HepG2 (cell line): ENCODE results near the gene GNB1. TPM values are rescaled to one million over a fixed set of nuclear protein-coding genes. Genes with fewer than 3 reads are reported as not detected.
A peak's percentile ranks its signal among the peaks of the same experiment; 100 is the strongest.

Source experiments
- ATAC-seq: fragments of 200-7000 bp; cut with Tn5 transposase; 3 replicates; pipeline ENCODE4 v1.9.1; 2020; ENCODE audit warnings: mild to moderate bottlenecking, moderate library complexity
- BruUV-seq: library from RNA; stranded (reverse); fragments of 400-500 nt; replicated peaks from 2 replicates; lab custom pipeline; 2021; lab: Mats Ljungman, UMichigan
- CTCF ChIA-PET: fragments of 300-600 bp; formaldehyde crosslinking; extraction: SDS; loops from one replicate; lab custom pipeline; 2021; ENCODE audit warnings: low total read pairs, inconsistent platforms, low intra/inter-chr PET ratio; lab: Yijun Ruan, JAX
- POLR2A ChIA-PET: fragments of 350-600 bp; sonication (Branson Sonifier 250); formaldehyde crosslinking; loops from one replicate; lab custom pipeline; 2020; ENCODE audit warnings: antibody characterized with exemption, inconsistent platforms; lab: Yijun Ruan, JAX
- DNase-seq: peaks from one replicate; pipeline ENCODE4 v3.0.0-alpha.2; 2015; ENCODE audit warnings: low spot score
- FAIRE-seq: peaks from 3 replicates; lab custom pipeline; 2011; peaks lifted over from hg19 to GRCh38; lab: Jason Lieb, UNC
- H2AFZ ChIP-seq: one replicate; pipeline ENCODE4 v1.6.1; 2011; ENCODE audit warnings: low read length, inconsistent platforms
- H3K27ac ChIP-seq: fragments of 300-600 bp; 3 replicates; pipeline ENCODE4 v1.8.0; 2011; ENCODE audit warnings: mixed run types, mild to moderate bottlenecking, mixed read lengths, low read length, inconsistent platforms; ENCODE audit not compliant: insufficient read depth; ENCODE audit errors: extremely low read length
- H3K27me3 ChIP-seq, 2 experiments: fragments of 200-600 bp in 1 of 2; 2 replicates in 1 of 2; 3 replicates in 1 of 2; pipeline versions ENCODE4 v1.6.0 to v1.8.0; 2011; ENCODE audit warnings: low read length in 2 of 2, mild to moderate bottlenecking in 2 of 2, moderate library complexity in 2 of 2, inconsistent platforms in 1 of 2; ENCODE audit not compliant: insufficient read depth in 2 of 2, control insufficient read depth in 1 of 2
- H3K36me3 ChIP-seq, 2 experiments: fragments of 200-600 bp in 1 of 2; replicated peaks in 1 of 2; 2 replicates in 1 of 2; 3 replicates in 1 of 2; pipeline versions ENCODE4 v1.5.1 to v1.8.0; 2011; ENCODE audit warnings: low read length in 2 of 2, inconsistent platforms in 1 of 2; ENCODE audit not compliant: insufficient read depth in 2 of 2, control insufficient read depth in 1 of 2
- H3K4me1 ChIP-seq: 2 replicates; pipeline ENCODE4 v1.5.1; 2012; ENCODE audit warnings: low read length, inconsistent platforms; ENCODE audit not compliant: insufficient read depth
- H3K4me2 ChIP-seq: 2 replicates; pipeline ENCODE4 v1.6.0; 2011; ENCODE audit warnings: low read depth, low read length, inconsistent platforms
- H3K4me3 ChIP-seq, 3 experiments: fragments of 200-600 bp in 1 of 3; sonication (generic), shearing (Covaris generic) in 1 of 3; replicated peaks in 1 of 3; 2 replicates each; pipeline ENCODE4 v1.5.1; 2011 to 2016; ENCODE audit warnings: low read length in 3 of 3, inconsistent platforms in 2 of 3, low read depth in 2 of 3, mild to moderate bottlenecking in 2 of 3, control low read depth in 1 of 3, mixed read lengths in 1 of 3; ENCODE audit not compliant: insufficient read depth in 1 of 3
- H3K79me2 ChIP-seq: one replicate; pipeline ENCODE4 v1.6.1; 2011; ENCODE audit warnings: low read length, inconsistent platforms; ENCODE audit not compliant: insufficient read depth
- H3K9ac ChIP-seq: 2 replicates; pipeline ENCODE4 v1.6.0; 2011; ENCODE audit warnings: mild to moderate bottlenecking, low read depth, low read length, inconsistent platforms; ENCODE audit not compliant: insufficient read depth
- H3K9me3 ChIP-seq: 2 replicates; pipeline ENCODE4 v1.5.1; 2012; ENCODE audit warnings: mild to moderate bottlenecking, low read length
- H4K20me1 ChIP-seq: 2 replicates; pipeline ENCODE4 v1.6.0; 2011; ENCODE audit warnings: inconsistent platforms, mild to moderate bottlenecking, low read length, moderate library complexity; ENCODE audit not compliant: insufficient read depth
- ARHGAP35 ChIP-seq: sonication (generic); formaldehyde crosslinking; IDR thresholded peaks from 2 replicates; pipeline ENCODE4 v1.9.0; 2022; ENCODE audit warnings: mild to moderate bottlenecking, inconsistent platforms, moderate library complexity, missing genetic modification reagents, borderline replicate concordance
- RARA ChIP-seq: IDR thresholded peaks from 2 replicates; pipeline ENCODE4 v1.6.1; 2016; ENCODE audit warnings: missing genetic modification reagents, missing compliant biosample characterization
- ZNF549 ChIP-seq: sonication (generic); formaldehyde crosslinking; IDR thresholded peaks from 2 replicates; pipeline ENCODE4 v1.5.0; 2020; ENCODE audit warnings: missing genetic modification reagents
- ZNF776 ChIP-seq: sonication (generic); formaldehyde crosslinking; IDR thresholded peaks from 2 replicates; pipeline ENCODE4 v1.4.0; 2020; ENCODE audit warnings: mild to moderate bottlenecking, missing genetic modification reagents
- ZNF781 ChIP-seq: sonication (generic); formaldehyde crosslinking; IDR thresholded peaks from 2 replicates; pipeline ENCODE4 v1.5.1; 2020; ENCODE audit warnings: borderline replicate concordance, mild to moderate bottlenecking, missing genetic modification reagents; ENCODE audit errors: not compliant biosample characterization
- ZSCAN21 ChIP-seq: sonication (generic); formaldehyde crosslinking; IDR thresholded peaks from 2 replicates; pipeline ENCODE4 v1.8.0; 2022; ENCODE audit warnings: mild to moderate bottlenecking, missing genetic modification reagents, moderate library complexity, borderline replicate concordance
- WGBS: methylation state at CpG from one replicate; pipeline ENCODE4 v1.1.6; 2017; ENCODE audit warnings: low lambda C conversion rate; 5-methylcytosine and 5-hydroxymethylcytosine counted together
- in situ Hi-C: cut with HindIII; loops from 2 replicates; pipeline ENCODE4 v1.10.0; 2017; ENCODE audit warnings: low pct_unique_long_range_greater_than_20kb; ENCODE audit not compliant: extremely low pct_ligation_motif_present
- intact Hi-C: fragments of 100-400 bp; cut with micrococcal nuclease; formaldehyde crosslinking; loops from one replicate; pipeline ENCODE4 v1.10.0; 2022; ENCODE audit not compliant: unreplicated experiment
- polyA plus RNA-seq, 8 experiments: library from polyadenylated mRNA; depleted of rRNA in 3 of 8; stranded (reverse) in 7 of 8; unstranded in 1 of 8; fragments of >200 nt; fragmentation: Illumina TruSeq in 4 of 8; extraction: Trizol in 4 of 8; gene quantifications; 2 replicates each; pipeline versions ENCODE4 v1.2.1 to v1.2.3, GENCODE V29; 2011 to 2016; ENCODE audit warnings: low read depth in 4 of 8, missing spikeins in 1 of 8, mixed read lengths in 1 of 8; ENCODE audit not compliant: insufficient read depth in 1 of 8
- total RNA-seq, 5 experiments: library from RNA; depleted of rRNA; stranded (reverse); fragments of >200 nt; fragmentation: Illumina TruSeq; extraction: Trizol; gene quantifications; 2 replicates each; pipeline ENCODE4 v1.2.3, GENCODE V29; 2016; ENCODE audit warnings: low read depth in 1 of 5
- TF ChIP-seq, protein P1 (sequence below): sonication (generic); formaldehyde crosslinking; IDR thresholded peaks from 2 replicates; pipeline ENCODE4 v1.4.0; 2020; ENCODE audit warnings: missing genetic modification reagents
- TF ChIP-seq, protein P2 (sequence below): sonication (generic); formaldehyde crosslinking; IDR thresholded peaks from 2 replicates; pipeline ENCODE4 v1.4.0; 2020; ENCODE audit warnings: mild to moderate bottlenecking, missing genetic modification reagents, borderline replicate concordance
- TF ChIP-seq, protein P3 (sequence below): sonication (generic); formaldehyde crosslinking; IDR thresholded peaks from 2 replicates; pipeline ENCODE4 v1.4.0; 2020; ENCODE audit warnings: missing genetic modification reagents

GNB1 gene
- total and polyA plus RNA-seq, 2 of the 13 experiments (the other 11 are each of a cell fraction or from before 2014, with no cell fraction given) = 66.2 to 327 TPM

DNA sequence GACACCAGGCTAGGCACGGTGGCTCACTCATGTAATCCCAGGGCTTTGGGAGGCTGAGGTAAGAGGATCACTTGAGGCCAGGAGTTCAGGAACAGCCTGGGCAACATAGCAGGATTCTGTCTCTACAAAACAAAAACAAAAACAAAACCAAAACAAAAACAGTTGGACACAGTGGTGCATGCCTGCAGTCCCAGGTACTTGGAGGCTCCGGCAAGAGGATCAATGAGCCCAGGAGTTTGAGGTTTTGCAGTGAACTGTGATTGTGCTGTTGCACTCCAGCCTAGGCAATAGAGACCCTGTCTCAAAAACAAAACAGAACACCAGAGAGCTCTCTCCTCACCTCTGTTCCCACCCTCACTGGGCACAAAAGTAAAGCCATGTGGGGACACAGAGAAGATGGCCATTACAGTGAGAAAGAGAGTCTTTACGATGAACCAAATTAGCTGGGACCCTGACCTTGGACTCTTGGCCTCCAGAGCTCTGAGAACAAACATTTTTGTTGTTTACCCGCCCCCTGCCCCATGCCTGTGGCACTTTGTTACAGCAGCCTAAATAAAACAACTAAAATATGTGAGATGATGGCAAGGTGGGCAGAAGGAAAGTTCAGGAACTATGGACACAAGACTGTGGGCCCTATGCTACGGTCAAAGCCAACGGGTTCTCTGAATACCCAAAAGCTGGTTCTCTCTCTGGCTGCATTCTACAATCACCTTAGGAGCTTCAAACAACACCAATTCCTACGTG lies 122.5 kb downstream of the GNB1 start (continued):
- TF ChIP-seq, protein P1, sequence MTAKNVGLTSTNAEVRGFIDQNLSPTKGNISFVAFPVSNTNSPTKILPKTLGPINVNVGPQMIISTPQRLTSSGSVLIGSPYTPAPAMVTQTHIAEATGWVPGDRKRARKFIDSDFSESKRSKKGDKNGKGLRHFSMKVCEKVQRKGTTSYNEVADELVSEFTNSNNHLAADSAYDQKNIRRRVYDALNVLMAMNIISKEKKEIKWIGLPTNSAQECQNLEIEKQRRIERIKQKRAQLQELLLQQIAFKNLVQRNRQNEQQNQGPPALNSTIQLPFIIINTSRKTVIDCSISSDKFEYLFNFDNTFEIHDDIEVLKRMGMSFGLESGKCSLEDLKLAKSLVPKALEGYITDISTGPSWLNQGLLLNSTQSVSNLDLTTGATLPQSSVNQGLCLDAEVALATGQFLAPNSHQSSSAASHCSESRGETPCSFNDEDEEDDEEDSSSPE (CRISPR knock-in tag) = 0 out of 2 replicates have a peak, but pooled peaks have one; percentile 13
- peak; percentile 64; the same call in 1 of the 2 replicates for TF ChIP-seq RARA (CRISPR knock-in tag)

DNA sequence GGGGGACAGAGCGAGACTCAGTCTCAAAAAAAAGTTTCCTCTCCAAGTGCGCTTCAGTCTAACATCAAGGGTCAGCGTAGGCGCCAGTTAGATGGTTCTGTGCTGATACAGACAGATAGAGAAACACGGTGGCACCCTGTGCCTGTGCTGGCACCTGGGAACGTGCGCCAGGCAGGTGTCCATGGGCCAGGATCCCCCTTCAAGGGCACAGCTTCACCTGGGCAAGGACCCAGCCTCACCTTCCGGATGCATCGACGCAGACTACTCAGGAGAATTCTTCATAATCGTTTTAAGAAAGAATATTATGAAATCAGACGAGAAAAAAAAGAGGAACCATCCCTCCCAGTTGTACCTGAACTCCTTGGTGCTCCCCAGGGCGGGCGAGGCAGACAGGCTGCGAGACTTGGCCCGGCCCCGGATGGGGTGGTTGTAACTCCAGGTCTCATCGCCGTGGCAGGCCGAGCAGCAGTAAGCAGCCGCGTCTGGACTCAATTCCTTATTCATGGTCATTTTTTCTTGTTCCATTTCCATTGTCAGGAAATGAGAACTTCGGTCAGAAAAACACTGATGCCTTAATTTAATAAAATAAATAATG lies 125.9 kb downstream of the GNB1 start:
- H3K4me3 ChIP-seq = no peak overlapping the region
- DNase-seq (no peak), ATAC-seq (no peak), FAIRE-seq (no peak)
- no peak overlapping the region for H3K4me2 ChIP-seq
- H3K36me3 ChIP-seq = peaks cover 28 to 47% of the 10 kb centered on the region in 2 experiments
- peaks cover 25% of the 10 kb centered on the region for H3K4me1 ChIP-seq
- in situ Hi-C loops = no loop called here
- no peak overlapping the region for H3K27ac ChIP-seq
- H4K20me1 ChIP-seq = no peaks in the 10 kb centered on the region
- BruUV-seq = no TSS peak
- CTCF ChIA-PET = no interaction called here
- peaks cover 38% of the 10 kb centered on the region for H3K79me2 ChIP-seq
- H2AFZ ChIP-seq = no peak overlapping the region
- WGBS = 94% methylated on average over 22 of the region's 23 CpGs
- 0 out of 2 replicates have a peak, but pooled peaks cover 1% of the 10 kb centered on the region for H3K9me3 ChIP-seq
- intact Hi-C loops = no loop called here
- POLR2A ChIA-PET = no interaction called here
- no peak overlapping the region for H3K9ac ChIP-seq
- H3K27me3 ChIP-seq = no peaks in the 10 kb centered on the region
- TF ChIP-seq, protein P2, sequence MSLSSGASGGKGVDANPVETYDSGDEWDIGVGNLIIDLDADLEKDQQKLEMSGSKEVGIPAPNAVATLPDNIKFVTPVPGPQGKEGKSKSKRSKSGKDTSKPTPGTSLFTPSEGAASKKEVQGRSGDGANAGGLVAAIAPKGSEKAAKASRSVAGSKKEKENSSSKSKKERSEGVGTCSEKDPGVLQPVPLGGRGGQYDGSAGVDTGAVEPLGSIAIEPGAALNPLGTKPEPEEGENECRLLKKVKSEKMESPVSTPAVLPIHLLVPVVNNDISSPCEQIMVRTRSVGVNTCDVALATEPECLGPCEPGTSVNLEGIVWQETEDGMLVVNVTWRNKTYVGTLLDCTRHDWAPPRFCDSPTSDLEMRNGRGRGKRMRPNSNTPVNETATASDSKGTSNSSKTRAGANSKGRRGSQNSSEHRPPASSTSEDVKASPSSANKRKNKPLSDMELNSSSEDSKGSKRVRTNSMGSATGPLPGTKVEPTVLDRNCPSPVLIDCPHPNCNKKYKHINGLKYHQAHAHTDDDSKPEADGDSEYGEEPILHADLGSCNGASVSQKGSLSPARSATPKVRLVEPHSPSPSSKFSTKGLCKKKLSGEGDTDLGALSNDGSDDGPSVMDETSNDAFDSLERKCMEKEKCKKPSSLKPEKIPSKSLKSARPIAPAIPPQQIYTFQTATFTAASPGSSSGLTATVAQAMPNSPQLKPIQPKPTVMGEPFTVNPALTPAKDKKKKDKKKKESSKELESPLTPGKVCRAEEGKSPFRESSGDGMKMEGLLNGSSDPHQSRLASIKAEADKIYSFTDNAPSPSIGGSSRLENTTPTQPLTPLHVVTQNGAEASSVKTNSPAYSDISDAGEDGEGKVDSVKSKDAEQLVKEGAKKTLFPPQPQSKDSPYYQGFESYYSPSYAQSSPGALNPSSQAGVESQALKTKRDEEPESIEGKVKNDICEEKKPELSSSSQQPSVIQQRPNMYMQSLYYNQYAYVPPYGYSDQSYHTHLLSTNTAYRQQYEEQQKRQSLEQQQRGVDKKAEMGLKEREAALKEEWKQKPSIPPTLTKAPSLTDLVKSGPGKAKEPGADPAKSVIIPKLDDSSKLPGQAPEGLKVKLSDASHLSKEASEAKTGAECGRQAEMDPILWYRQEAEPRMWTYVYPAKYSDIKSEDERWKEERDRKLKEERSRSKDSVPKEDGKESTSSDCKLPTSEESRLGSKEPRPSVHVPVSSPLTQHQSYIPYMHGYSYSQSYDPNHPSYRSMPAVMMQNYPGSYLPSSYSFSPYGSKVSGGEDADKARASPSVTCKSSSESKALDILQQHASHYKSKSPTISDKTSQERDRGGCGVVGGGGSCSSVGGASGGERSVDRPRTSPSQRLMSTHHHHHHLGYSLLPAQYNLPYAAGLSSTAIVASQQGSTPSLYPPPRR (CRISPR knock-in tag) = no peak
- TF ChIP-seq ARHGAP35 (no peak), ZNF781 (CRISPR knock-in tag) (no peak), ZSCAN21 (CRISPR knock-in tag) (no peak), ZNF776 (CRISPR knock-in tag) (no peak), ZNF549 (CRISPR knock-in tag) (no peak)
- TF ChIP-seq, protein P3, sequence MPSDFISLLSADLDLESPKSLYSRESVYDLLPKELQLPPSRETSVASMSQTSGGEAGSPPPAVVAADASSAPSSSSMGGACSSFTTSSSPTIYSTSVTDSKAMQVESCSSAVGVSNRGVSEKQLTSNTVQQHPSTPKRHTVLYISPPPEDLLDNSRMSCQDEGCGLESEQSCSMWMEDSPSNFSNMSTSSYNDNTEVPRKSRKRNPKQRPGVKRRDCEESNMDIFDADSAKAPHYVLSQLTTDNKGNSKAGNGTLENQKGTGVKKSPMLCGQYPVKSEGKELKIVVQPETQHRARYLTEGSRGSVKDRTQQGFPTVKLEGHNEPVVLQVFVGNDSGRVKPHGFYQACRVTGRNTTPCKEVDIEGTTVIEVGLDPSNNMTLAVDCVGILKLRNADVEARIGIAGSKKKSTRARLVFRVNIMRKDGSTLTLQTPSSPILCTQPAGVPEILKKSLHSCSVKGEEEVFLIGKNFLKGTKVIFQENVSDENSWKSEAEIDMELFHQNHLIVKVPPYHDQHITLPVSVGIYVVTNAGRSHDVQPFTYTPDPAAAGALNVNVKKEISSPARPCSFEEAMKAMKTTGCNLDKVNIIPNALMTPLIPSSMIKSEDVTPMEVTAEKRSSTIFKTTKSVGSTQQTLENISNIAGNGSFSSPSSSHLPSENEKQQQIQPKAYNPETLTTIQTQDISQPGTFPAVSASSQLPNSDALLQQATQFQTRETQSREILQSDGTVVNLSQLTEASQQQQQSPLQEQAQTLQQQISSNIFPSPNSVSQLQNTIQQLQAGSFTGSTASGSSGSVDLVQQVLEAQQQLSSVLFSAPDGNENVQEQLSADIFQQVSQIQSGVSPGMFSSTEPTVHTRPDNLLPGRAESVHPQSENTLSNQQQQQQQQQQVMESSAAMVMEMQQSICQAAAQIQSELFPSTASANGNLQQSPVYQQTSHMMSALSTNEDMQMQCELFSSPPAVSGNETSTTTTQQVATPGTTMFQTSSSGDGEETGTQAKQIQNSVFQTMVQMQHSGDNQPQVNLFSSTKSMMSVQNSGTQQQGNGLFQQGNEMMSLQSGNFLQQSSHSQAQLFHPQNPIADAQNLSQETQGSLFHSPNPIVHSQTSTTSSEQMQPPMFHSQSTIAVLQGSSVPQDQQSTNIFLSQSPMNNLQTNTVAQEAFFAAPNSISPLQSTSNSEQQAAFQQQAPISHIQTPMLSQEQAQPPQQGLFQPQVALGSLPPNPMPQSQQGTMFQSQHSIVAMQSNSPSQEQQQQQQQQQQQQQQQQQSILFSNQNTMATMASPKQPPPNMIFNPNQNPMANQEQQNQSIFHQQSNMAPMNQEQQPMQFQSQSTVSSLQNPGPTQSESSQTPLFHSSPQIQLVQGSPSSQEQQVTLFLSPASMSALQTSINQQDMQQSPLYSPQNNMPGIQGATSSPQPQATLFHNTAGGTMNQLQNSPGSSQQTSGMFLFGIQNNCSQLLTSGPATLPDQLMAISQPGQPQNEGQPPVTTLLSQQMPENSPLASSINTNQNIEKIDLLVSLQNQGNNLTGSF (CRISPR knock-in tag) = no peak
